NCI-H1105 (cell line): ENCODE results near the gene IL1RL2.

ENCODE experiments used
- DNase-seq: peaks from one replicate; lab custom pipeline; 2025; lab: John Stamatoyannopoulos, UW

Gene IL1RL2

DNA sequence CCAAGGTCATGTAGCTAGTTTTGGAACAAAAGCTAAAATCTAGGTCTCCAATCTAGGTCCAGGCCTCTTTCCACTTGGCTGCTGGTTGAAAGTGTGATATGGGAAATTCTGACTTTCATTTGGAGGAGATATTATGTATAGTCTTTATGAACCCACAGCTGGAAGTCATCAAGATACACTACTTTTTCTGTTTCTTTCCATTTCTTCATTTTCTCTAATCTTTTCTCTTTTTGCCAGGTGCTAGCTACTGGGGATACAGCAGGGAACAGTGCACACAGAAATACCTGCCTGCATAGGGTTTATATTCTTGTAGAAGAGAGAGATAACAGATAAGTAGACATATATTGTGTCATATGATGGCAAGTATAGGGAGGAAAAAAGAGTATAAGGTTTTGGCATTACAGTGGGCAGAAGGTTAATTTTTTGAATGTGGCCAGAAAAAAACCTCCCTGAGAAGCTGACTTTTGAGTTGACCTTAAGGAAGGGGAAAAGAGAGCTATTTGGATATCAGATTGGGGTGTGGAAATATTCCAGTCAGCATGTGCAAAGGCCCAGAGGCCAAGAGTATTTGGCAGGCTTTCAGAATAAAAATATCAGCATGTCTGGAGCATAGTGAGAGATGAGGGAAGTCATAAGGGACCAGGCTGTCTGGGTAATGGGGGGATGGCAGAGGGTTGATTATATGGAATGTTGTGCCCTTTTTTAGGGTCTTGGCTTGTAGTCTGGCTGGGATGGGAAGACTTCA is 28.6 kb upstream of the IL1RL2 start:
- no peak for DNase-seq

DNA sequence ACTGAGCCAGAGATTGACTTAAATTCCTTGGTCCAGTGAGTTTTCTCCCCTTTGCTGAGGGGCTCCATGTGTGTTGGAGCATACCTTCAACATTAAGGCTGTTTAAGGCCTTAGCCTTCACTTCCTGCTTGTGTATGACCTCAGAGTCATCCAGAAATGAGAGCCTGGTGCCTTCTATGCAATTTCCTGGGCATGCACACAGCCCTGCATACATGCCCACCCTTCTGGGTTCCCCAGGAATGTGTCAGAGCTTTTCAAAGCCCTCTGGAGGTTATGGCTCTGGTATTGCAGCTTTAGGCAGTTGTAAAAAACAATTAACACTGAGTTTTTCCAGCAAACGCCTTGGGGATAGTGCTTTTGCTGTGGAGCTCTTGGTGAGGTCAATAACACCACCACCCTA is 27.5 kb upstream of the IL1RL2 start:
- no peak for DNase-seq

DNA sequence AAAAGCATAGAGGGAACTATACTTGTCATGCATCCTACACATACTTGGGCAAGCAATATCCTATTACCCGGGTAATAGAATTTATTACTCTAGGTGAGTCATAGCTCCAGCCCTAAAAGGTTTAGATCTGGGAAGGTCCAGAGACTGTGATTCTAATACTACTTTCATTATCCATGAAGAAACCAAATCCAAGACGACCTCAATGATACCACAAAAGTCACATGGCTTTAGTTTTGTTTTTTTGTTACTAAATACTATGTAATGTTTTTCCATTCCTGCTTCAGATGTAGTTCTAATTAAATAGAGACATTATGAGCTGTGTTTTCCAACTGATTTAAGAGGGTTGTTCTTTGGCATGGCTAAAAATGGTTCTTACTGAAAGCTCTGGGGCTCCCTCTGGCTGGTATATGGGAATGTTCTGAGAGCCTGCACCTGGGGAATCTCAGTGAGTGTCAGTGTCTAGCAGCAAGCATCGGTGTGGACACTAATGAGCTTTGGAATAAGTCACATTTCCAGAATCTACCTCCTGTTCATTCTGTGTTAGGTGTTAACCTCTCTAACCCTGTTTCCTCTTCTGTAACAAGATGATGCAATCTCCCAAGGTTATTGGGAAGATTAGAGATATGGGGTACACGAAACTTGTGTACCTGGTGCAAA is 20.5 kb upstream of the IL1RL2 start:
- DNase-seq: no peak

DNA sequence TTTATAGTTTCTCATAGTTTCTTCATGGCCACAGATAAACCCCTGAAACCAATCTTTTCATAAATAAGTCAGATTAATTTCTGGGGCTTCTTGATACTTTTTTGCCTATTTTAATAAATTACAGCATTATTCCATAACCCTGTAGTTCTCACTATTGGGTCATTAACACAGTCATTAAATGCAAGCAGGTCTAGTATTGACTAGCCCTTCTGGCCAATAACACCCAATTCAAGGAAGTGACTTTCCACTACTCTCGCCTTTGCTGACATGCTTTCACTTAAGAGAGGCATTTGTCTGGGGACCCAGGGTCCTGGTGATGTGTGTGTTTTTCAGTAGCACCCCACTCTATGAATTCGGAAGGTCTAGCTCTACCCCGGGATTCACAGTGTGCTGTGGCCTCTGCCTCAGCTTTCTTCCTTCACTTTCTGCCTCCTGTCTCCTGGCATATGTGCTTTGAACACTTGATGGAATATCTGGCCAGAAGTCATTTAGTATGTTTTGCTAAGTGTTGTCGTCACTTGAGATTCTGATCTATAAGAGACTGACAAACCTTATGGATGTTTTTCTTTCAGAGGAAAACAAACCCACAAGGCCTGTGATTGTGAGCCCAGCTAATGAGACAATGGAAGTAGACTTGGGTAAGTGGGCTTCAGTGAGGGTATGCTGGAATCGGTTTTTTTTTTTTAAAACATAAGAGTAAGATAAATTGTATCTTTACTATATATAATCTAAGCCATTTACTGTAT is 18.6 kb upstream of the IL1RL2 start:
- DNase-seq: no peak

DNA sequence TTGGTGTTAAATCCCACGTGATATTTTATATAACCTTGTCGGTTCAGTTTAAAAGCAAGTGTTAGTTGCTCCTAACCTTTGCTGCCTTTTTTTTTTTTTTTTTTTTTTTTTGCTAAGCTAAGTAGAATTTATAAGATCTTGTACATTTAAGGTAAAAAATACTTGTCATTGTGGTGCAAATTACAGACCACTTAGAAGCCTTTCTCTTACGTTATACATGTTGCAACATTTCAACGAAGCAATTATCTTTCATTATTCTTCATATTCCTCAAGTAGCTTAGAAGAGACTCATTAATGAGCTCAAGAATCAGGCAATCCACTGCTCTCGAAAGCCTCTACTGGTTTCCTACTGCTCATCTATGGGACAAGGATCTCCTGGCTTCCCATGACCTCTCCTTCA is 14.9 kb upstream of the IL1RL2 start:
- DNase-seq: no peak

DNA sequence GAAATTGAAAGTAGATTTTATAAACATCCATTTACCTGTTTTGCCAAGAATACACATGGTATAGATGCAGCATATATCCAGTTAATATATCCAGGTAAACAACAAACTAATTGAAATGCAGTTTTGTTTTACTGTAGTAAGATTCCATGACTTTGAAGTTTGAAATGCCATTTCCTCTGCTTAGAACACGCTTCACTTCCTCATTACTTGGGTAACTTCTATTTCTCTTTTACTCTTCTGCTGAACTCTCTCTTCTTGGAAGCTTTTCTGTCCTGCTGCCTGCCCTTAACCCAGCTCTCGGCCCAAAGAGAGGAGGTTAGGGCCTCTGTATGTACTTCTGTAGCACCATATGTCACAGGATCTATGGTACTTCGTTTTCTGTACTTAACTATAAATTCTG is 14.1 kb upstream of the IL1RL2 start:
- no peak for DNase-seq

DNA sequence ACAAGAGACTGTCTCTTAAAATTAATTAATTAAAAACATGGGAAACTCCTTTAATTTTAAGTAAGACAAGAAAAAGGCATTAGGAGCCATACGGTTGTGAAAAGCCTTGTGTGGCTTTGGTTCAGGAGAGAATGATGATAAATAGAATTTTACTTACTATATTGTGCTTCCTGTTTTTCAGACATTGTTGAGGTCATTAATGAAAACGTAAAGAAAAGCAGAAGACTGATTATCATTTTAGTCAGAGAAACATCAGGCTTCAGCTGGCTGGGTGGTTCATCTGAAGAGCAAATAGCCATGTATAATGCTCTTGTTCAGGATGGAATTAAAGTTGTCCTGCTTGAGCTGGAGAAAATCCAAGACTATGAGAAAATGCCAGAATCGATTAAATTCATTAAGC is 10.7 kb upstream of the IL1RL2 start:
- no peak for DNase-seq

DNA sequence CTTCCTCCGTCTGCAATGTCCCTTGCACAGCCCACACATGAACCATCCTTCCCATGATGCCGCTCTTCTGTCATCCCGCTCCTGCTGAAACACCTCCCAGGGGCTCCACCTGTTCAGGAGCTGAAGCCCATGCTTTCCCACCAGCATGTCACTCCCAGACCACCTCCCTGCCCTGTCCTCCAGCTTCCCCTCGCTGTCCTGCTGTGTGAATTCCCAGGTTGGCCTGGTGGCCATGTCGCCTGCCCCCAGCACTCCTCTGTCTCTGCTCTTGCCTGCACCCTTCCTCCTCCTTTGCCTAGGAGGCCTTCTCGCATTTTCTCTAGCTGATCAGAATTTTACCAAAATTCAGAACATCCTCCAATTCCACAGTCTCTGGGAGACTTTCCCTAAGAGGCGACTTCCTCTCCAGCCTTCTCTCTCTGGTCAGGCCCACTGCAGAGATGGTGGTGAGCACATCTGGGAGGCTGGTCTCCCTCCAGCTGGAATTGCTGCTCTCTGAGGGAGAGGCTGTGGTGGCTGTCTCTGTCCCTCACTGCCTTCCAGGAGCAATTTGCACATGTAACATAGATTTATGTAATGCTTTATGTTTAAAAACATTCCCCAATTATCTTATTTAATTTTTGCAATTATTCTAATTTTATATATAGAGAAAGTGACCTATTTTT is 8.9 kb upstream of the IL1RL2 start:
- no peak for DNase-seq

DNA sequence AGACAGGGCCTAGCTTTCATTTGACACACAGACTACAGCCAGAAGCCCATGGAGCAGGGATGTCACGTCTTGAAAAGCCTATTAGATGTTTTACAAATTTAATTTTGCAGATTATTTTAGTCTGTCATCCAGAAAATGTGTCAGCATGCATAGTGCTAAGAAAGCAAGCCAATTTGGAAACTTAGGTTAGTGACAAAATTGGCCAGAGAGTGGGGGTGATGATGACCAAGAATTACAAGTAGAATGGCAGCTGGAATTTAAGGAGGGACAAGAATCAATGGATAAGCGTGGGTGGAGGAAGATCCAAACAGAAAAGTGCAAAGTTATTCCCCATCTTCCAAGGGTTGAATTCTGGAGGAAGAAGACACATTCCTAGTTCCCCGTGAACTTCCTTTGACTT is 7.8 kb upstream of the IL1RL2 start:
- no peak for DNase-seq

DNA sequence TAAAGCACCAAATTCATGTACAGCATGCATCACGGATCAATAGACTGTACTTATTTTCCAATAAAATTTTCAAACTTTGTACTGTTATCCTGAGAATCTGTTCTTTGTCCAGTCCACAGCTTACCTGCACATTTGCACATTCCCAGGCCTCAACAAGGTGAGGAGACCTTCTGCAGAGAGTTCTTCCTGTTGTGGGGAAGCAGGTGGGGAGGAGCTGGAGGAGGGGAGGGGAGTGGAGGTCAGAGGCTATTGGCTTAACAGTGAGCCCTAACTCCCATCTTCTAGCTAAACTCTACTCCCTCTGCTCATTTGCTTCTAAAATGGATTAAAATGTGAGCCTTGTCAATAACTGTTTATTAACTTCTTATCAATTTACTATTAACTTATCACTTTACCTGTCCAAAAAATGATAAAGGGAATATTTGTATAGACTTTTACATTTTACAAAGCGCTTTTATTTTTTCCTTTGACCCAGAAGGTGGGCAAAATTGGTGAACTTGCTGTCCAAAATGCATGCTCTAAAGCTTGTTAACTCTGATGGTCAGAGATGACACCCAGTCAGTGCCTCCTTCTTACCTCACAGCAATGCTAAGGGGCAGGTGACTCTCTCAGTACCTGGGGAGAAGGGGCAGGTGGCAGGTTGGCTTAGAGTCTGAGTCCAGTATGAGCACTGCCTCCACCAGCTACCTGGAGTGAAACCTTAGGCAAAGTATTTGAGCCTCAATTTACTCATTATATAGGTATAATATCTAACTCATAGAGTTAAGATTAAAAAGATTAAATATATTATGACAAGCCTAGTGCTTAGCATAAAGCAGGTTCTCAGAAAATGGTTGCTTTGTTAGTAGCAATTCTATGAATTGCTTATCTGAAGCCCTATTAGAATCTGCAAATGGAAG is 6.8 kb upstream of the IL1RL2 start:
- DNase-seq: no peak

DNA sequence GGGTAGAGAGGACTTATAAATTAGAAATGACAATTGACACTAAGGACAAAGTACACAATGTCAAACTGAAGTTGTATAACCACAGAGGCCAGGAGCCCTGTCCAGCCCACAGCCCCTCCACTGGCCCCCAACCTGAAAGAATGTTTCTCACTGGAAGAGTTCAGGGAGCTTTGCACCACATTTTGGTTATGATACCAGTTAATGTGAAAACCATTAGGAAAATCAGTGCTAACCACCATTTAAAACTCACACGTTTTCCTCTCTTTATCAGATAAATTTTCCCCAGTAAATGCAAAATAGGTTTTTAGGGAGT is 6.2 kb upstream of the IL1RL2 start:
- DNase-seq: no peak

DNA sequence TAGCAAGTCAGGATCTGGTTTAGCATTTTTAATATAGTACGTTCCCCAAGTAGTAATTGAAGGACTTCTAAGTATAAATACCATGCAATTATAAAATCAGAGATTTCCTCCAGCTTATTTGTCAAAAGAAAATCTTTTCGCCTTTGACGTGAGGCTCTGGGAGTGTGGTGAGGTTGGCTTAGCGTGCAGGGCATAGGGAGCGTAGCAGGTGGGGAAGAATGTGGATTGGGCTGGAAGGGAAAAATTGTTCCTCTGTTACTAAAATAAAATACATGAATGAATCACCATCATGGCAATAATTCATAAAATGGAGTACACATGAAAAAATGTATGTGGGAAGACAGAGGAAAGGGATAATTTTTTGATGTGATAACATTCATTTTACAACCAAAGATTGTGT is 5.4 kb upstream of the IL1RL2 start:
- no peak for DNase-seq

DNA sequence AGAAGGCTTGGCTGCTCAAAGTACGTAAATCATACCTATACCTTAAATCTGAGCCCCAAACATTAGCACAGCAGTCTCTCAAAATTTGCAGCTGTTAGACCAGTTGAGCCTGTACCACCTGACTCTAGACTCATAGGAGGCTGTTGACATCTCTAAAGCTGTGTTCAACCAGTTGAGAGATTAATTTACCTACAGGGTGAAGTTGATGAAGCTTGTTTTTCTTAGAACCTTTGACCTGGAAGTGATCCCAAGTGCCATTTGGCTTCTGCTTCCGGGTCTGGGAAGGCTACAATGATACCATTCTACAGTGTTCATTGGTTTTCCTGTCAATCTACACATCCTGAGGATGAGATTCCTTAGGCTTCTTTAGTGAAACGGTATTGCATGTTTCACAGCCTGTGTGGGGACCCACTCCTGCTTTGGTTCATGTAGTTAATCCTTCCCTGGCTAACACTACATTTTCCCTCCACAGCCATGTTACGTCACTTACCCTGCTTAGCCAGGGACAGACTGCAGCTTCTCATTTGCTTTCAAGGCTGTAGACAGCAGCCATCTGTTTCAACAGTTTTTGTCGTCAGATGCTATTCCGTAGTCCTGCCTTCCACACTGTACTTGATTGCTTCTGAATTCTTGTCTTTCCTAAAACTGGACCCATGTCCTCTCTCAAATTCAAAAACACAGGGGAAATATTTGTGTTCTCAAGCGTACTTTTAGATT is 4.7 kb upstream of the IL1RL2 start:
- DNase-seq: no peak

DNA sequence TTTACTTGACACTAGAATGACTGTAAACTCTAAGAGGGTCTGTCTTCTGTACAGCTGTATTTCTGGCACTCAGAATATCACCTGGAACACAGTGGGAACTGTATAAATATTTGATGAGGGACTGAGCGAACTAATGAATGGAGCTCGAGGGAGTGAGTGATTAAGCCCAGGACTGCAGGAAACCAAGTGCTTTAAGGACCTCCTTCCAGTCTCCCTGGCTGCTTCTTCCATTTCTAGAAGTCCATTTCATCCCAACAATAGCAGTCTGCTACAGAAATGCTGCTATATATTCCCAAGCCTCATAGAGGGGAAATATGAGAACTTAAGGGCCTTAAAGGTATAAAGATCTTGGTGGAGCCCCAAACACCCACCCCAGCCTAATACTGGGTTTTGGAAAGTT is 2.8 kb upstream of the IL1RL2 start:
- DNase-seq: no peak

DNA sequence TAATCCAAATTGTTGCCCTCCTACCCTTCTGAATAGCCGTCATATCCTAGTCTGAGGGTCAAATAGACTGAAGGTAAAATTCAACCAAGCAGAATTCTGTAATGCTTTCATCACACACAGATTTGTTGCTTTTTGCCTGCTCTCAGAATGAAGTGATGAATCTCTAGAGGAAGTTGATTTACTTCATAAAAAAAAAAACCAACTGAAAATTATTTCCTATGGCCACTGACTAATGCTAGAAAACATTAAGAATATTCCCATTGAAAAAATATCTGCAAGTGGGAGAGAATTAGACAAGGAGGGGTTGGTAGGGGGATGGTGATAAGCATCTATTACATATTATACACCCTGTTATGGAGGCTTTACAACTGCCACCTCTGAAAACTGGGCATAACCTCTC is 2.3 kb upstream of the IL1RL2 start:
- no peak for DNase-seq

DNA sequence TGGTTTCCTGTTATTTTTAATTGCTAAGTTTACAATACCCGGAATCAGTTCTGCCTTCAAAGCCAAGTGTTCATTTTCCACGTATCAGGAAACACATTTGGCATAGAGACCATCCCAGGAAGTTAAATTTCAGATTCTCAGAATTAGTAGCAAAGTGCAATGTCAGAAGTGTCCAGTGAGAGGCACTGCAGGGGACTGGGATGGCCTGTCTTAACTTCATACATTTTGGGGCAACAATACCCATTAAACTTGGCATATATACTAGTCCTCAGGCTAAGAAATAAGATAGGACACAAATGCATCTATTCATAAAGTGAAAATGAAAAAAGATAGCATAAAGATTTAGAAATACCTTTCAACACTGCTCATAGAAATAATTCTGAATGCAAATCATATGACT is 1.5 kb upstream of the IL1RL2 start:
- no peak for DNase-seq

DNA sequence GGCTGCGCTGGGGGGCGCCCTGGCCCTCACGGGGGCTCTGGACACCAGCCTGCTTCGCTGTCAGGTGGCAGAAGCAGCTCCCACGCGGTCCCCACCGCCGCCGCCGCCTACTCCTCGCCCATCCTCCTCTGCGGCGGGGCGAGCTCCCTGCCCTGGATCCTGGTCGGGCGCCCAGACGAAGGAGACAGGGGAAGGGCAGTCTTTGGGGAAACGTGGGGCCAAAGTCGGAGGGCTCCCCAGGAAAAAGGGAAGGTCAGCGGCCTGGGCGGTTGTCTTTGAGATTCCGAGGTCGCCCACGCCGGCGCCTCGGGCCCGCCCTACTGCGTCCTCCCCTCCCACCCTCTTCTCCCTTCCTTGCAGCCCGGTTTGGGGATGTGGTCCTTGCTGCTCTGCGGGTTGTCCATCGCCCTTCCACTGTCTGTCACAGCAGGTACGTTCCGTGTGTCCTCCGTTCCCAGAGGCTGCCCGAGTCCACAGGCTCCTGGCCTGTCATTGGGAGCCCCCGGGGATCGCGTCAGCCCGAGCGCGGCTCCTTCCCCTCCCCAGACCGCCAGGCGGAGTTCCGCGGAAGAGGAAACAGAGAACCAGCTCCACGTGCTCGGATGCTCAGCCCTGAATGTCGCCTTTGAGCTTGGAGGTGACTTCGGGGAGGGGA is 800 bp downstream of the IL1RL2 start:
- no peak for DNase-seq

DNA sequence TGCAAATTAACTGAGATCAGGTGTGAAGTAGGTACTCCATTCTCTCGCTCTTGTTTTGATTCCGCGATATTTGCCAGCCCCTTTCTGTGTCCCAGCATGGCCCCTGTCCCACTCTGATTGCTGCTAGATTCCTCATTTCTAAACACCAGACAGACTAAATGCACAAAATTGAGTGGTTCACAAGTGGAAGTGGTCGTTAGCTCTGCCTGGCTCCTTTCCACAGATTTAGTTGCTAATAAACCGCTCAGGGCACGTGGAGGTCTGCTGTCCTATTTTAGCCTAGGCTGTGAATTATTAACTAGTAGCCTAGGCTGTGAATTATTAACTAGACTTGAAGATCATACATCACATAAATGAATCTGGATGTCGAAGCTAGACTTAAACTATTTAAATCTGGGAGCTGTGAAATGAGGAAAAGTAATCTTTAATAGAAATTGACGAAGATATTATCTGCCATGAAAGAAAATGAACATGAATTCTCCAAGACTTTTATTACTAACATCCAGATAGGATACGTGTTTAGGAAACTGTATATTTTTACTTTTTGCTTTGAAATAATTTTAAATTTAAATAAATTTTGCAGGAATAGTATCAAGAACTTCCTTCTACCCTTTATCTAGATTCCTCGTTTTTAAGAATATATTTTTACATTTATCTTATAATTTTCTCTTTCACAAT is 3.7 kb downstream of the IL1RL2 start:
- no peak for DNase-seq

DNA sequence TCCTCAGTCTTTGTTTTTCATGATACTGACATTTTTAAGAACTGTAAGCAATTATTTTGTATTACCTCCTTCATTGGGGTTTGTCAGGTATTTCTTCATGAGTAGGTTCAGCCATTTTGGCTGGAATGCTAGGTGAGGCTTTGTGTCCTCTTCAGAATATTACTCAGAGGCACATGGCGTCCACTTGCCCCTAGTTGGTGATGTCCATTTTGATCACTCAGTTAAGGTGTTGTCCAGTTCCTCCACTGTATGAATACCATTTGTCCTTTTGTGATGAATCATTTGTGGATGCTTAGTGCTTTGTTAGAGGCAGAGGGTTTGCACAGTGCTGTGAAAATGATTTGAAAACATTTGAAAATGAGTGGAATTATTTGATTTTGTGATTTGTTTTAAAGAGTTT is 4.7 kb downstream of the IL1RL2 start:
- no peak for DNase-seq

DNA sequence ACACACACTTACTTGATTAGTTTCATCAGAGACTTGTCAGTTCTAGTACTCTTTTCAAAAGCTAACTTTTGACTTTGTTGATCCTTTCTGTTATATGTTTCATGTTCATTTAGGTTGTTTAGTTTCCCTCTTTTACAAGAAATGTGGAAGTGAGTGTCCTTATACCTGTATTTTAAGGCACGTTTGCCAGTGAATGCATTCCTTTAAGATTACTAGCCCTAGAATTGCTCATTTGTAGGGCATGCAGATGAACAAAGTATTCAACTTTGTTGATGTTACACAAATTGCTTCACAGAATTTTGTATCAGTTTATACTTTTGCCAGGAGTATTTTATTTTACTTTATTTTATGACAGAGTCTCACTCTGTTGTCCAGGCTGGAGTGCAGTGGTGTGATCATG is 6.3 kb downstream of the IL1RL2 start:
- DNase-seq: no peak
